Measurements from ENCODE around the gene TMEM41B. TPM values are rescaled to one million over a fixed set of nuclear protein-coding genes. Genes with fewer than 3 reads are reported as not detected.

Gene TMEM41B, protein sequence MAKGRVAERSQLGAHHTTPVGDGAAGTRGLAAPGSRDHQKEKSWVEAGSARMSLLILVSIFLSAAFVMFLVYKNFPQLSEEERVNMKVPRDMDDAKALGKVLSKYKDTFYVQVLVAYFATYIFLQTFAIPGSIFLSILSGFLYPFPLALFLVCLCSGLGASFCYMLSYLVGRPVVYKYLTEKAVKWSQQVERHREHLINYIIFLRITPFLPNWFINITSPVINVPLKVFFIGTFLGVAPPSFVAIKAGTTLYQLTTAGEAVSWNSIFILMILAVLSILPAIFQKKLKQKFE
- 42.6 TPM for total RNA-seq

DNA sequence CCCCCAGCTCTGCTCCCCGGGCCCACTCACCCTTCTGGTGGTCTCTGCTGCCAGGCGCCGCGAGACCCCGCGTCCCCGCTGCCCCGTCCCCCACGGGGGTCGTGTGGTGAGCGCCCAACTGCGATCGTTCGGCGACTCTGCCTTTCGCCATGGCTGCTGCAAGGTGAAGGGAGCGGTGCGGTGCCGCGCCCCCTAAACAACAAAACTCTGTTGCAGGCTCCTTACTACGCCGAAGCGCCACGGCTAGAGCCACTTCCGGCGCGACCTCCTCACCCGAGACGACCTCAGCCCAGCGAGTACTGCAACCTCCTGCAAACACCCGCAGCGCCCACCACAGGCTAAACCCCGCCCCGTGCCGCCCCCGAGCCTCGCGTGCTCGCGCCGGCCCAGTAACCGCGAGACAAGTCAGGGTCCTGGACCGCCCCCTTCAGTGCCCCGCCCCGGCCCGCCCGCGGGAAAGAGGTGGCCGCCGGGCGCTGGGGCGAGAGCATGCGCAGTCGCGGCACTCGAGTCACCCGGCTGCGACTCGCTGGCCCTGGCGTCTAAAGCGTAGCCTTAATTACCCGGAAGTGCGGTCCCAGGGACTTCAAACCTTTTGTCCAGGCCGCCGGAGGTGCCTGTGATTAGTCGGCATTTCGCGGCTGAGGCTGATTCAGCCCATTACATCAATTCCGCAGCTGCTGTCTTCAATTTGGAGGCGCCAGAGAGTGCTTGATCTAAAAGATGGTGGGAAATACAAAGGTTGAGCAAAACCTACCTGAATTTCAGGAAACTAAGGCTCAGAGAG, at the start of gene TMEM41B:
TSS of gene TMEM41B (minus strand) at position 303 of the 787 bp plus-strand sequence. CDS start at position 151, 152 bp downstream.

DNA sequence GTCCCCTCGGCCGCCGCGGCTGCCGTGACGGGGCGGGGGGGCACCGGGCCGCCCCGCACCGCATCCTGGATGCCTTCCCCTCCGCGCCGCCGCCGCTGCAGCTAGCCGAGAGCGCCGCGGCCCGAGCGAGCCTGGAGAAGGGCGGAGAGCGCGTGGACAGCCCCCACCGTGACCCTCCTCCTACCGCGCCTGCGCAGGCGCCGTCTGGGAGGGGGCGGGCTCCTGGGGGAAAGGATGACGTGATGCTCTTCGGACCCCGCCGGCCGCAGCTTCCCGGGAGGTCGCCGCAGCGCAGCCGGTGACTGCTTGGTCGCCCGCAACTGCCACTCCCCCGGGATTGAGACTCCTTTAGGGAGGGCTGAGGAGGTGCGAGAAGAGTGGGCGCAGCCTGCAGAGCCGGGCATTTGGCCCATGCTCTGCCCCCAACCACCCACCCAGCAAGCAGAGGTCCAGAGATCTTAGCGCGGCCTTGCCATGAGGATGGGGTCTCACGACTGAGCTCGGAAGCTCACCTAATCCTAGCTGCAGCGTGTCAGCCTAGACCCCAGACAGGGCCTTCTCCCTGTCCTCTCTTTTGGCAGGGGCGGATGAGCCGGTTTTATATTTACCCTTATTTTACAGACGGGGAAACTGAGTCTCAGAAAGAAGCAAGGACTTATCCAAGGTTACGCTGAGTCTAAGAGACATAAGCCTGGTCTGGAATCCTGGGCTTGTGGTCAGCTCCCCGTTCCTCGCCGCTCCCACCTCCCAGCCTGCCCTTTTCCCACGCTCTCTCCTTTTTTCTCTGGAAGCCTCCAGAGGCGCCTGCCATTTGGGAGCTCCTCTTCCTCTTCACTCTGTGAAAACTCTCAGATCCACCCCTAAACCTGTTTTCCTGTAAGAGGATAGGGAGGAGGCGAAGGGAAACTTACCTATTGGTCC, 48.9 kb downstream of the TMEM41B start, which contains the start of gene DENND5A:
TSS of gene DENND5A (minus strand) at position 140 of the 921 bp plus-strand sequence. CDS start 281 bp downstream, outside the sequence.

Other genes with a start within 250 kb of the TMEM41B start
- gene SCUBE2, start 223.0 kb downstream of the TMEM41B start, total RNA-seq, result 13.2 TPM
- gene DENND5A, start 49.2 kb downstream of the TMEM41B start, total RNA-seq, result 175 TPM
- gene IPO7, start 70.1 kb upstream of the TMEM41B start, total RNA-seq, result 177 TPM
- gene ZNF143, start 146.4 kb upstream of the TMEM41B start, total RNA-seq, result 49.5 TPM

Measured in camera-type eye (tissue), 1 donor.